SIG-M5 treated with dmso at 0.1 percent for 504 hours (cell line): ENCODE results near the gene SCN8A.
"Not testable (repeated sequence)": the region's sequence is repeated elsewhere in the genome, so short reads cannot be mapped to it uniquely, and the experiment has no call there.

Experiments used
- DNase-seq: peaks from one replicate; lab custom pipeline; 2025; ENCODE audit not compliant: unreplicated experiment; lab: John Stamatoyannopoulos, UW

The SCN8A gene

DNA sequence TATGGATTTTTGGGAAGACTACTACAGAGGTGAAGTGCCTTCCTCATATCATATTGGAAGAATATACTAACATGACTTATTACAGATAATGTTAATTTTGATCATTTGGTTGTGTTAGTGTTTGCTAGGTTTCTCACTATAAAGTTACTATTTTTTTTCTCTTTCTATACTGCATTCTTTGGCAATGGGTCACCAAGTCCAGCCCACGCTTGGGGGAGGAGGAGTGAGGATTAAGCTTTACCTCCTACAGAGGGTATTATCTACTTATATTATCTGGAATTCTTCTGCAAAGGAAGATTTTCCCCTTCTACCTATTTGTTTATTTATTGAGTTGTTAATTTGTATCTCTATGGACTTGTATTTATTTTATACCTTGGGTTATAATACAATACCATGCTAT lies 31.5 kb downstream of the SCN8A start:
- no peak for DNase-seq

DNA sequence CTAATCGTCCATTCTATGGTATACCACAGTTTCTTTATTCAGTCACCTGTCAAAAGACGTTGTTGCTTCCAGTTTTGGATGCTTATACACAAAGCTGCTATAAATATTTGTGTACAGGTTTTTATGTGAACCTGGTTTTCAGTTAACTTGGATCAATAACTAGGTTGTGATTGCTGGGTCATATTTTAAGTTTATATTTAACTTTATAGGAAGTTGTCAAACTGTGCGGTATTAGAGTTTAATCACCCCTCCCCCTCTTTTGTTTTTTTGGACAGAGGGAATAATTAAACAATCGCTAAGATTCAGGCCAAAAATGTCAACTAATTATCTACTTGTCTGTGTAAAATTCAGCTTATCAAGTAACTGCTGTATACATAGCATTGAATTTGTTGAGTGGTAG lies 34.3 kb downstream of the SCN8A start:
- no peak for DNase-seq

DNA sequence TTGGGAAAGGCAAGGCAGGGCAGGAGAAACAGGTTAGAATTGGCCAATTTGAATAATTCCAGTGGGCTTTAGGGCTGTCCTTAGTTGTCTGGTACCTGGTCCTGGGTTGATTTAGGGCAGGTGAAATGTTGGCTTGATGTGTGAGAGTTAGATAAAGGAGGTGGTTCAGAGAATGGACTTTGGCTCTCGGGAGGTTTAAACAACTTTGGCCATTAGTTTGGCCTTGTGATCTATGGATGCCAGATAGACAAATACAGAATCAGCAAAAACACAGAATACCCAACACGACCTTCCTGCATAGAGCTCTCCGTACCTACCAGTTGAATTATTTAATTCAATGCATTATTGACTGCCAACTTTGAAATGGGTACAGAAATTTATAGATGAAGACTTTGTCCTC lies 35.1 kb downstream of the SCN8A start:
- DNase-seq = no peak

DNA sequence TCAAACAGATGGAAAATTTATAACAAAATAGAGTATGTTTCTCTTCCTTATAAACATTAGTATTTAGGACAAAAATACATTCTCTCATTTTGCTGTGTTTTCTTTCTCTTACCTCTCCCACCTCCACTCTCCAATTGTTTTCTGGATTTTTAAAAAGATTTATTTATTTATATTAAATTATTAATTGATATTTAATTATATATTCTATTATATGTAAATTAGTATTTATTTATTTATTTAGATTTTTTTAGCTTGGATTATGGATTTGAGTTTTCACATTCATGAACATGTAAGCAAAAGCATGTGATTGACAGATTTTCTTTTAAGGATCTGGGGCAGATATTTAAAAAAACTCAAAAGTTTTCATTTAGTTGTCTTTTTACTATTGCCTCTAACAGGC lies 35.6 kb downstream of the SCN8A start:
- DNase-seq = no peak

DNA sequence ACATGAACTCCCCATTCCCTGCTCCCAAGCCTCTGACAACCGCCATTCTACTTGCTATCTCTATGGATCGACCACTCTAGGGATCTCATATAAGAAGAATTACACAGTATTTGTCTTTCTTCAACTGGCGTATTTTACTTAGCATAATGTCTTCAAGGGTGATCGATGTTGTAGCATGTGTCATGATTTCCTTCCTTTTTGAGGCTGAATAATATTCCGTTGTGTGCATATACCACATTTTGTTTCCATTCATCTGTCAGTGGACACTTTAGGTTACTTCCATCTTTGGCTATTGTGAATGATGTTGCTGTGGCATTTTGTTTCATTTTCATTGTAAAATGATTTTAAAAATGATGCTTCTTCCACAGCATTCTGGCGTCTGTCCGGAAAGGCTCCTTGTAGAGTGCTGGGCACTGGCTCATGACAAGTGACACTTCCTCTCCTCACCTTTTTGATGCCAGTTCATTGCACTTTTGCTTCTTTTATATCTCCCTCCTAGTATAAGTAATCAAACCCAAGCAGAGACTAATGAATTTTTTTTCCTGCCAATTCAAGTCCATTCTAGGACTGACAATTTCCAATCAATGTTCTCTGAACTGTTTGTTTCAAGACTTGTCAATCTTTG lies 39.3 kb downstream of the SCN8A start:
- no peak for DNase-seq

DNA sequence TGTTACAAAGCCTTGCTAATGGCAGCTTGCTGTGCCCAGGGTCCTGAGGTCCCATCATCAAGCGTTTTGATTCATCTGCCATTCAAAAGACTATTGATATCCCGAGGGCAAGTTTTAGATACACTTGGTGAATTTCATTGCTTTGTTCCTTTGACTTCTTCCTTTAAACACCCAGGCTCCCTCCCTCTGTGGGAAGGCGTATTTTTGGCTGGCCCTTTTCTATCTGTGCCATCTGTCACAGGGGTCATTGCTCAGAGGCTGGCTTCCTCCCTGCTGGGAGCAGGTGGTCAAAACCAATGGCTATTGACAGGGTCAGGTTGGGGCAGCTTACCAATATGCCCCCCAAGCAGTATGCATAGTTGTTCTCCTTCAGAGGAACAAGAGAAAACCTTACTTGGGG lies 40.0 kb downstream of the SCN8A start:
- no peak for DNase-seq

DNA sequence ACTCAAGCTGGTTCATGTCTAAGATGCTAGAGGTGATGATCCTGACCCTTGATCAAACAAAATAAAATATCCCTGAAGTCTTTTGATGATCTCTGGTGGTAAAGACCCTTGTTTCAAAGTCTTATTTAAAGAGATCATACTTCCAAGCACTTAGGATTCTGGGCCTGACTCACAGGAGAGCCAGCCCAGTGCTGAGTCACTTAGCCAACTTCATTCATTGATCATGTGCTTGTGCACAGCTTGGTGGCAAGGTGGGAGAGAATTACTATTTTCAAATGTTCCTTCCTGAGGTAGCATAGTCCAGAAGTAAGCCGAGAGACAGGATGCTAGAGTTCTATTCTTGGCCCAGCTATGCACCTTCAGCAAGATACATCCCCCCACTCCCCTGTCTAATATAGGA lies 40.6 kb downstream of the SCN8A start:
- no peak for DNase-seq

DNA sequence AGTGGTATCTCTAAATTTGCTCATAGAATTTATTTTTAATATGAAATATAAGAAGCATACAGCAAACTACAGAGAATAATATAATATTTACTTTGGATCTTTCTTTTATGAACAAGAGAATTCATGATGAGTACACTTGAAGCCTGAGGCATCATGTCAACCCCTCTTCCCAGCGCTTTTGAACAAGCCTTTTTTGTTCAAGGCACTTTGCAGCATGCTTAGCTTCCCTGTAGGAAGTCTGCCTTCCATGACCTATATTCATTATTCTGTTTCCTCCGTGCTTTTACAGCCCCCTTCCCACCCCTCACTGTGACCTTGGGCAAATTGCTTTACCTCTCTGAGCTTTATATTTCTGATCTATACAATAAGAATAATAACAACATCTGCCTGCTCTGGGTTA lies 41.6 kb downstream of the SCN8A start:
- no peak for DNase-seq

DNA sequence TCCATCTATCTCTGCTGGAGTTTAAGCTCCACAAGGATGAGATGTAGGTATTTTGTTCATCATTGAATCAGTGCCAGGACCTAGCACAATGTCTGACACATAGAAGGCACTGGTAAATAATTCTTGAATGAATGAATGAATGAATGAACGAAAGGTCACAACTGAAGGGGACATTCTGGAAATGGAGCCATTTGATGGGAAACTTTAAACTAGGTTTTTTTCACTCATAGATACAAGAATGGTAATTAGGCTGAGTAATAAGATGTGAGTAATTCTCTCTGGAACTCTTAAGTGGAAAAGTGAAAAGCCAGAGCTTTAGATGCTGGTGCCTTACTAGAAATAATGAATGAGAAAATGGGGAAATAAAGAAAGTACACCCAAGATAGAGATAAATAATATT lies 44.3 kb downstream of the SCN8A start:
- no peak for DNase-seq

DNA sequence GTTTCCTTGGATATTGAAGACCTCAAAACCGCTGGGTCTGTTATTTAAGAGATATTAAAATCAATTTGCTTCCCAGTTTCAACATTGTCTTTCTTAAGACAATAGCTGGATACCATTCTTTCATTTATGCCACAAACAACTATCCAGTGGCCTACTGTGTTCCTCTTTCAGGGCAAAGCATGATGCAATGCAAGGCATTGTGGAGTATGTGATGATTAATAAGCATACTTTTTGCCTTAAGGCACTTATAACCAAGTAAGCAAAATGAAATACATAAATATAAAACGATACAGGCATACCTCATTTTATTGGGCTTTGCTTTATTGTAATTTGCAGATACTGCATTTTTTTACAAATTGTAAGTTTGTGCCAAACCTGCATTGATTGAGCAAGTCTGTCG lies 45.5 kb downstream of the SCN8A start:
- DNase-seq = peak; percentile 15

DNA sequence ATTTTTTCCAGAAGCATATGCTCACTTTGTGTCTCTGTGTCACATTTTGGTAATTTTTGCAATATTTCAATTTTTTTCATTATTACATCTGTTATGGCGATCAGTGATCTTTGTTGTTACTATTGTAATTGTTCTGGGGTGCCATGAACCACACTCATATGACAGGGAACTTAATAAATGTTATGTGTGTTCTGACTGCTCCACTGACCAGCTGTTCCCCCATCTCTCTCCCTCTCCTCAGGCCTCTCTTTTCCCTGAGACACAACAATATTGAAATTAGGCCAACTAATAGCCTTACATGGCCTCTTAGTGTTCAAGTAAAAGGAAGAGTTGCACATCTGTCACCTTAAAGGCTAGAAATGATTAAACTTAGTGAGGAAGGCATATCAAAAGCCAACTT lies 46.0 kb downstream of the SCN8A start:
- no peak for DNase-seq

DNA sequence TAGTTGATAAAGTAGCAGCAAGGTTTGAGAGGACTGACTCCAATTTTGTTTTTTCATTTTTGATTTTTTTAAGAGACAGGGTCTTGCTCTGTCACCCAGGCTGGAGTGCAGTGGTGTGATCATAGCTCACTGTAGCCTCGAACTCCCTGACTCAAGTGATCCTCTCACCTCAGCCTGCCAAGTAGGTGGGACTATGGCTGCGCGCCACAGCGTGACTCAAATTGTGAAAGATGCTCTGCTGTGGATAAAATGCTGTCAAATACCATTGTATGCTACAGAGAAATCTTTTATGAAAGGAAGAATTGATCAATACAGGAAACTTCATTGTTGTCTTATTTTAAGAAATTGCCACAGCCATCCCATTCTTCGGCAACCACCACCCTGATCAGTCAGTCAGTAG lies 48.3 kb downstream of the SCN8A start:
- no peak for DNase-seq

DNA sequence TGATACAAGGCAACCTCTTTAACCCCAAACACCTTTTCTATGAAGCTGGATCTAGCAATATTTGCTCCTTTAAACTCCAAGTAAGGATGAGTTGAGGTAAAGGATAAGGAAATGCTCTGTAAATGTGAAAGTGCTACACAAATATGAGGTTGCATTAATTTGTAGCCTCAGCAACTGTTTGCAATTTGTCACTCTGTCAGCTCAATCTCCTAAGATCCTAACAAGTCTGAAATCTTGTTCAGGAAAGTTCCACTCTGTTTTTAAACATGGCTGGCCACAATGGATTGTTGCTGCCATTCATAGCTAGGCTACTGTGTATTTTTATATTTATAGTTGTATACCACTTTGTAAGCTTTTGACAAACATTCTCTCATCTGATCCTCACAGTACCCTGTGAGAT lies 51.3 kb downstream of the SCN8A start:
- no peak for DNase-seq

DNA sequence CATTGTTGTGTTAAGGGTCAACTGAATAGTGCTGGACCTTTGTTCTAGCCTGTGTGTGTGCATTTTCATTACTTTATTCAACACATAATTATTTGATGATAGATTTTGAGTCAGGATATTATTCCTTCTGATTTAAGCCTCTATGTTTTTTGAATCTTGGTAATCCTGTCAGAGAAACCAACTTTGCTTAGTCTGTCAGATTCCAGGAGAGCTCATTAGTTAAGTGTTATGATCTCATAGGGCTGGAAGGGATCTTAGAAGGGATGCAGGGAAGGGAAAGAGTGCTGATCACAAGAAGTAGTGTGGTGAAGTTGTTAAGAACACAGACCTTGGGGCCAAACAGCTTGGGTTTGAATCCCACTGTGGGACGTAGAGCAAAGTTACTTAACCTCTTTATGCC lies 52.9 kb downstream of the SCN8A start:
- DNase-seq = no peak

DNA sequence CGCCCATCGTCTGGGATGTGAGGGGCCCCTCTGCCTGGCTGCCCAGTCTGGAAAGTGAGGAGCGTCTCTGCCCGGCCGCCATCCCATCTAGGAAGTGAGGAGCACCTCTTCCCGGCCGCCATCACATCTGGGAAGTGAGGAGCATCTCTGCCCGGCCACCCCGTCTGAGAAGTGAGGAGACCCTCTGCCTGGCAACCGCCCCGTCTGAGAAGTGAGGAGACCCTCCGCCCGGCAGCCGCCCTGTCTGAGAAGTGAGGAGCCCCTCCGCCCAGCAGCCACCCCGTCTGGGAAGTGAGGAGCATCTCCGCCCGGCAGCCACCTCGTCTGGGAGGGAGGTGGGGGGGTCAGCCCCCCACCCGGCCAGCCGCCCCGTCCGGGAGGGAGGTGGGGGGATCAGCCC lies 53.7 kb downstream of the SCN8A start:
- not testable (repeated sequence) for DNase-seq

DNA sequence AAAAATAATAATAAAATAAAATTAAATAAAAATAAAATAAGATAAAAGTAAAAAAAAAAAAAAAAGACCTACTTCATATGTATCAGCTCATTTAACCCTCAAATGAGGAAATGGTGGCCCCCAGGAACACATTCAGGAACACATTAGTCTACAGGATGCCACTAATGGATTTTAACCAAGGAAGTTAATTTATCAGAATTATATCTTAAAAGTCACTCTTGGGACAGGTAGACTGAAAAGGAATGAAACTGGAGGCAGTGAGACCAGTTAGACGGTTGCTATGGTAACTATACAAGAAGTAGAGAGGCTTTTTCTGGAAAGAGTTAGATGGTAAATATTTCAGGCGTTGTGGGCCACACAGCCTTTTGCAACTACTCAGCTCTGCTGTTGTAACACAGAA lies 54.9 kb downstream of the SCN8A start:
- no peak for DNase-seq

DNA sequence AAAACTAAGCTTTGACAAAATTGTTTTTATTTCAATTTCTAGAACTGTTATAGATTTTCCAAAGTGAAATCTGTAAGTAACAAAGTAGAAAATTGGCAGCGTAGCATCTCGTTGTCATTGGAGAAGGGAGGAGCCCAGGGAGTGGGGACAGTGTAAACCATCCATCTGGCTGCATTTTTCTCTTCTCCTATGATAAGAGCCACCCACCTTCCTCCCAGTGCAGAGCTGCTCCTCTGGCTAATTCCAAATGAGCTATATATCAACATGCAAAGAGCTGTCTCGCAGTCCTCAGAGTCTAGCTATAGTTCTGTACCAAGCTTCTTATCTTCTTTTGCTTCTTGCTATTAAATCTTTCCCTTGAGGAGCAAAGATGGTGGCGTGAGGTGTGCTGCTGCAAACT lies 56.6 kb downstream of the SCN8A start:
- no peak for DNase-seq

DNA sequence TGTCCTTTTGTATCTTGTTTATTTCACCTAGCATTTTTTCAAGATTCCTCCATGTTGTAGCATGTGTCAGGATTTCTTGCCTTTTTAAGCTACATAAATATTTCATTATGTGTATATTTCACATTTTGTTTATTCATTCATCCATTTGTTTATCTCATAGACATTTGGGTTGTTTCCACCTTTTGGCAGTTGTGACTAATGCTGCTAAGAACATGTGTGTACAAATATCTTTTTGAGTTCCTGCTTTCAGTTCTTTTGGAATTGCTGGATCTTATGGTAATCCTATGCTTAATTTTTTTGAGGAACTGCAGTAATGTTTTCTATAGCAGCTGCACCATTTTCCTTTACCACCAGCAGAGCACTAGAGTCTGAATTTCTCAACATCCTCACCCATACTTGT lies 62.4 kb downstream of the SCN8A start:
- DNase-seq = no peak

DNA sequence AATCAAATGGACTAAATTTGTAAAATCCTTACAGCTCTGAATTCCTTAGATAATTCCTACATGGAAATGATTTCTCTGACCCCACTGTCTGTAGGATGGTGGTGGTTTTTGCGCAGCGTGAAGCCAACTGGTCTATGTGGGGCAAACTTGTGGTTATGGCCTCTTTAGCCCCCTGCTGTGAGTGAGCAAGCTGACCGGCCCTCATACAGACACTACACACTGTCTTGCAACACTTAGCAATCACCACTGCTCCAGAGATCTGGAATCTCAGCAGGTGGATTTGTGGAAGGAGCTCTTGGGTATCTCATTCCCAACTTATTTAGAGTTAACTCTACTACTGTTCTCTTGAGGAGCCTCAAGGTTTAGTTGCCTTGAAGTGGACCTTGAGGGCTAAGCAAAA lies 70.2 kb downstream of the SCN8A start:
- no peak for DNase-seq

DNA sequence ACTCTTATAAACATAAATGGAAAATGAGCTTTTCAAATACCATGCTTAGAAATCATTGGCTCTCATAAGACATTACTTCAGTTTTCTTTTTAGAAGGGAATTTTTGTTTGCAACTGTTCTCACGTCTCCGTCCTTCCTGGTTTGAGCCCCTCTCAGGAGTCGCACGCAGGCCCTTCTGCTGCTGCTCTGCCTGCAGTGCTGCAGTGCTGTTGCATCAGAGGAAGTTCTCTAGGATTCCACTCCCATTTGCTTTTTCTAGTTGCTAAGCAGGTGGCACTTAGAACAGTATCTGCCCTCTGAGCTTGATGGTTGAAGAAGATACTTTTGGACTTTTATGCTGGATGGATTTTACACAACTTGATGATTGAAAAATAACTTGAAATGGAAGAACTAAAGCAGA lies 70.8 kb downstream of the SCN8A start:
- no peak for DNase-seq

DNA sequence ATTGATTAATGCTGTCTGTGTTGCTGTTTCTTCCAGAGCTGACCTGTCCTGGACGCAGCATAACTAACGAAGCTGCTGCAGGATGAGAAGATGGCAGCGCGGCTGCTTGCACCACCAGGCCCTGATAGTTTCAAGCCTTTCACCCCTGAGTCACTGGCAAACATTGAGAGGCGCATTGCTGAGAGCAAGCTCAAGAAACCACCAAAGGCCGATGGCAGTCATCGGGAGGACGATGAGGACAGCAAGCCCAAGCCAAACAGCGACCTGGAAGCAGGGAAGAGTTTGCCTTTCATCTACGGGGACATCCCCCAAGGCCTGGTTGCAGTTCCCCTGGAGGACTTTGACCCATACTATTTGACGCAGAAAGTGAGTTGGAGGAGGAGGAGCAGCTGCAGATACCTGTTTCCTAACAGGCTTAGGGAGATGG lies 71.7 kb downstream of the SCN8A start:
- DNase-seq = no peak

DNA sequence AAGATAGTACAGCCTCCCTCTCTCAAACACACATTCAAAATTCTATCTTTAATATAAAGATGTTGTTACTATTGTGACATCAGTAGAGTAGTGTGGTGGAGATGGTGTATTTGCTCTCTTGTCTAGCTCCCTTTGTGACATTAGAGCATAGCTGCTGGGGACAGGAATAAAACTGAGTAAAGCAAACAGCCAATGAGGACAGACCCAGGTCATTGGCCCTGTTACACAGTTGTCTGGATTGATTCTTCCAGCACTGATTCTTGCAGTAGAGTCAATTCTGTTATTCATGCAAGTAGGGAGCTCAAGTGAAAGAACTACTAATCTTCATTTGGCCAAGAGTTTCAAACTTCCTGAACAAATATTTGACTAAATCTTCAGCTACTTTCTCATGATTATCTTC lies 72.4 kb downstream of the SCN8A start:
- no peak for DNase-seq

DNA sequence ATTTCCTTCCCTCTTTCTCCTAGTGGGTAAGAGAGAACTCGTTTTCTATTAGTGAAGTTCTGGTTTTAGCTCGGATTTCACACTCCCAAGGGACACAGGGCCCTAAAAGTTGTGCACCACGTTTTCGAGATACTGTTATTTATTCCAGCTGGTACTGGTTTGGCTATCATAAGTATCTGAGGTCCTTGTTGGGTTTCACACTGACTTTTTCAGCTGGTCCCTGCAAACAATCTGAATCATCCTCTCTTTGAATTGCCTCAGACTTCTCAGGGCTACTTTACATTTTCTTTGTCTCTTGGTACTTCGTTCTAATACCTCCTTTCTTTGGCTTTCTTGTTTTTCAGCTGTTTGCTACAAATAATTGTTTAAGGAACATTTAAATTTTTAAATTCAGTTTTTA lies 75.7 kb downstream of the SCN8A start:
- no peak for DNase-seq

DNA sequence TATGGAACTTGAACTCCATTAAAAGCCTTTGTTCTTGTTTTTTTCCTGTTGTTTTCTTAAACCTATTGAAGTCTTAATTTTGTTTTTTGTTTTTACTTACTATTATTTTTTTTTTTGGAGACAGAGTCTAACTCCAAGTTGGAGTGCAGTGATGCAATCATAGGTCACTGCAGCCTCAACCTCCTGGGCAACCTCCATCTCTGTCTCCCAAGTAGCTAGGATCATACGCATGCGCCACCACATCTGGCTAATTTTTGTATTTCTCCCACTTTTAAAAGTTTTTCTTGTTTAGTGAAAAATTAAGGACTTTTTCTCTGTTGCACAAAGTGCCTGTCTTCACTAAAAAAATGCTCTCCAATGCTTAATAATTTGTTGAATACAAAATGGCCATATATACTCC lies 76.2 kb downstream of the SCN8A start:
- DNase-seq = no peak
